IMR-90 (cell line): ENCODE measurements around the gene A3GALT2.

Experiments
- CEBPB ChIP-seq: IDR thresholded peaks from 2 replicates; pipeline ENCODE4 v1.6.1; 2012; ENCODE audit warnings: low read depth, low read length, improper control_type of control experiment
- CHD1 ChIP-seq: IDR thresholded peaks from 2 replicates; pipeline ENCODE4 v1.6.1; 2012; ENCODE audit warnings: low read depth, low read length, improper control_type of control experiment
- MAFK ChIP-seq: IDR thresholded peaks from 2 replicates; pipeline ENCODE4 v1.6.1; 2012; ENCODE audit warnings: low read depth, low read length, improper control_type of control experiment
- MAZ ChIP-seq: IDR thresholded peaks from 2 replicates; pipeline ENCODE4 v1.6.1; 2012; ENCODE audit warnings: low read depth, mild to moderate bottlenecking, low read length, improper control_type of control experiment, moderate library complexity, borderline replicate concordance
- MXI1 ChIP-seq: IDR thresholded peaks from 2 replicates; pipeline ENCODE4 v1.6.1; 2012; ENCODE audit warnings: low read depth, mild to moderate bottlenecking, low read length, moderate library complexity, borderline replicate concordance
- POLR2A ChIP-seq: IDR thresholded peaks from 2 replicates; pipeline ENCODE4 v1.6.1; 2012; ENCODE audit warnings: mild to moderate bottlenecking, low read depth, low read length
- RAD21 ChIP-seq: IDR thresholded peaks from 2 replicates; pipeline ENCODE4 v1.6.1; 2012; ENCODE audit warnings: low read length, improper control_type of control experiment
- RFX5 ChIP-seq: IDR thresholded peaks from 2 replicates; pipeline ENCODE4 v1.8.0; 2012; ENCODE audit warnings: low read depth, mild to moderate bottlenecking, low read length, moderate library complexity
- SMC3 ChIP-seq: fragments of 150-350 bp; IDR thresholded peaks from 2 replicates; pipeline ENCODE4 v1.6.1; 2016; ENCODE audit warnings: low read depth, mild to moderate bottlenecking, antibody characterized with exemption, low read length, moderate library complexity
- TF ChIP-seq, protein P1 (sequence below): conservative IDR thresholded peaks from 2 replicates; pipeline ENCODE4 v1.5.1; 2012; ENCODE audit warnings: mild to moderate bottlenecking, low read depth, low read length, improper control_type of control experiment

DNA sequence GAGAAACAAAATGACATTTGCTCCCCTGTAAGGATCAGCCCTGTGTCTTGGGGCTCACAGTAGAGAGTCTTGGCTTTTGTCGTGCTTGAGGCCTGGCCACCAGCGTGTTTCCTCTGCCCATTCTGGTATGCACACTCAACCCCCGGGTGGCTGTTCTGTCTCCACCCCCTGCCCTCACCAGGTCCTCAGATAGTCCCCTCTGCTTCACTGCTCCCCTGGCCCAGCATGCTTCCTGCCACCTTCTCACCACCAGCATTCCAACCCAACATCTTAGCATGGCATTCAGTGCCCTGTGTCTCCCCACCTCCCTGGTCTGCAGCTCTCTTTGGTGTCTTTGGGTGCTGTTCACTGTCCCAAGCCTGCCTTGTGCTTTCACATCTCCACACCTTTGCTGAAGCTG is 48.4 kb downstream of the A3GALT2 start:
- TF ChIP-seq MAZ, result no peak
- TF ChIP-seq POLR2A, result no peak
- TF ChIP-seq, protein P1, sequence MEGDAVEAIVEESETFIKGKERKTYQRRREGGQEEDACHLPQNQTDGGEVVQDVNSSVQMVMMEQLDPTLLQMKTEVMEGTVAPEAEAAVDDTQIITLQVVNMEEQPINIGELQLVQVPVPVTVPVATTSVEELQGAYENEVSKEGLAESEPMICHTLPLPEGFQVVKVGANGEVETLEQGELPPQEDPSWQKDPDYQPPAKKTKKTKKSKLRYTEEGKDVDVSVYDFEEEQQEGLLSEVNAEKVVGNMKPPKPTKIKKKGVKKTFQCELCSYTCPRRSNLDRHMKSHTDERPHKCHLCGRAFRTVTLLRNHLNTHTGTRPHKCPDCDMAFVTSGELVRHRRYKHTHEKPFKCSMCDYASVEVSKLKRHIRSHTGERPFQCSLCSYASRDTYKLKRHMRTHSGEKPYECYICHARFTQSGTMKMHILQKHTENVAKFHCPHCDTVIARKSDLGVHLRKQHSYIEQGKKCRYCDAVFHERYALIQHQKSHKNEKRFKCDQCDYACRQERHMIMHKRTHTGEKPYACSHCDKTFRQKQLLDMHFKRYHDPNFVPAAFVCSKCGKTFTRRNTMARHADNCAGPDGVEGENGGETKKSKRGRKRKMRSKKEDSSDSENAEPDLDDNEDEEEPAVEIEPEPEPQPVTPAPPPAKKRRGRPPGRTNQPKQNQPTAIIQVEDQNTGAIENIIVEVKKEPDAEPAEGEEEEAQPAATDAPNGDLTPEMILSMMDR, result no peak
- TF ChIP-seq RFX5, result no peak
- no peak for TF ChIP-seq SMC3
- no peak for TF ChIP-seq CEBPB
- no peak for TF ChIP-seq CHD1
- TF ChIP-seq MAFK, result no peak
- no peak for TF ChIP-seq MXI1
- no peak for TF ChIP-seq RAD21
